ENCODE measurements around the gene SMAD7.
"Not testable (repeated sequence)": the region's sequence is repeated elsewhere in the genome, so short reads cannot be mapped to it uniquely, and the experiment has no call there.

Gene SMAD7

GRCh38 chr18:48884306-48884705 is 66.5 kb downstream of the SMAD7 start:
- H3K27ac Mint-ChIP-seq = no peak overlapping the region
- no peaks in the 10 kb centered on the region for H3K27me3 Mint-ChIP-seq
- H3K9me3 Mint-ChIP-seq = no peaks in the 10 kb centered on the region

DNA sequence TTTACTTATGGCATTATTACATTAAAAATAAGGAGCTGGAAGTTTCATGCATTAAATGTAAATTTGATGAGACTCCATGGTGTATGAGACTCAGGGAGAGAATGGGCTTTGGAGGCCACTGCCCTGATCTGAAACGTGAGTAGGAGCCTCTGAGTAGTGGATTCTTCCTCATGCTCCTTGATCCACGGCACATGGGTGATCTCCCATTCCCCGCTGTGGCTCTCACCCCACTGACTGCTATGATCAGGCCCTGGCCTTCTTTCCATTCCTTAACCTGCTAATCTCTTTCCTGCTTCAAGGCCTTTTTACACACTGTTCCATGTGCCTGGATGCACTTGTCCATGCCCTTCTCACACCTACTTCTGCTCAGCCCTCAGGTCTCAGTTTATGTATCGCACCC is 68.4 kb downstream of the SMAD7 start:
- no peak overlapping the region for H3K27ac Mint-ChIP-seq

More at GRCh38 chr18:48884306-48884705, 66.5 kb downstream of the SMAD7 start:
- no peak overlapping the region for H3K4me3 Mint-ChIP-seq
- ATAC-seq (ENCODE audit: low read depth) (no peak), DNase-seq (ENCODE audit: low spot score in 2 of 2) (no peak)
- H3K4me1 Mint-ChIP-seq = no peaks in the 10 kb centered on the region
- H3K36me3 Mint-ChIP-seq = no peaks in the 10 kb centered on the region

DNA sequence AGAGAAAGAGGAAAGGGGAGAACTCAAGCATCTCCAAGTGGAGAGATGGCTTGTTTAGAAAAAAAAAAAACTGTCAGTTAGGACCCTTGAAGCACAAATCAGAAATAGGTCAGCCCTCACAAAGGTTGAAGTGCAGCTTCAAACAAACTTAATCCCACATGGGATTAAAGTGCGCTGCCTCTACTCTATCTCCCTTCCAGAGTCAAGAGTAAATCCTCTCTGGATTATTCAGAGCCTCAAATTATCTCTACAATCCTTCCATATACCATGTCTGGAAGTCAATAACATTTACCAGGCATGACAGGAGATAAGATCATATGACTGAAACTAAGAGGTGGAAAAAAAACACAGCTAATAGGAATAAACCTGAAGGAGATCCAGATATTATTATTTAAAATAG is 69.8 kb downstream of the SMAD7 start:
- Mint-ChIP-seq H3K9me3 (no peaks in the 10 kb centered on the region), H3K4me1 (no peaks in the 10 kb centered on the region), H3K27ac (no peak overlapping the region), H3K36me3 (no peaks in the 10 kb centered on the region), H3K4me3 (no peak overlapping the region), H3K27me3 (peaks cover 4% of the 10 kb centered on the region)
- no peak for ATAC-seq (ENCODE audit: low read depth)
- DNase-seq (ENCODE audit: low spot score in 2 of 2) = no peak

More for the DNA sequence above, 68.4 kb downstream of the SMAD7 start:
- Mint-ChIP-seq H3K4me3 (no peak overlapping the region), H3K36me3 (no peaks in the 10 kb centered on the region), H3K9me3 (no peaks in the 10 kb centered on the region), H3K4me1 (no peaks in the 10 kb centered on the region), H3K27me3 (peaks cover 4% of the 10 kb centered on the region)
- ATAC-seq (ENCODE audit: low read depth) (no peak), DNase-seq (ENCODE audit: low spot score in 2 of 2) (no peak)

- no peak for ATAC-seq (ENCODE audit: low read depth)
- Mint-ChIP-seq H3K4me1 (no peaks in the 10 kb centered on the region), H3K9me3 (no peaks in the 10 kb centered on the region), H3K27me3 (peaks cover 4% of the 10 kb centered on the region), H3K4me3 (no peak overlapping the region), H3K36me3 (no peaks in the 10 kb centered on the region), H3K27ac (no peak overlapping the region)
- DNase-seq (ENCODE audit: low spot score in 2 of 2) = no peak
Observed at GRCh38 chr18:48879008-48879431, 71.7 kb downstream of the SMAD7 start.

GRCh38 chr18:48878471-48878870 is 72.3 kb downstream of the SMAD7 start:
- Mint-ChIP-seq H3K9me3 (no peaks in the 10 kb centered on the region), H3K27me3 (peaks cover 4% of the 10 kb centered on the region), H3K27ac (no peak overlapping the region), H3K4me1 (no peaks in the 10 kb centered on the region), H3K4me3 (no peak overlapping the region), H3K36me3 (no peaks in the 10 kb centered on the region)
- no peak for ATAC-seq (ENCODE audit: low read depth)
- DNase-seq (ENCODE audit: low spot score in 2 of 2) = no peak

GRCh38 chr18:48877941-48878340 is 72.8 kb downstream of the SMAD7 start:
- Mint-ChIP-seq H3K36me3 (no peaks in the 10 kb centered on the region), H3K27ac (no peak overlapping the region), H3K9me3 (no peaks in the 10 kb centered on the region), H3K4me1 (no peaks in the 10 kb centered on the region), H3K4me3 (no peak overlapping the region), H3K27me3 (peaks cover 4% of the 10 kb centered on the region)
- ATAC-seq (ENCODE audit: low read depth) (no peak), DNase-seq (ENCODE audit: low spot score in 2 of 2) (no peak)

- DNase-seq (ENCODE audit: low spot score in 2 of 2) = no peak
- Mint-ChIP-seq H3K9me3 (no peaks in the 10 kb centered on the region), H3K36me3 (no peaks in the 10 kb centered on the region), H3K4me3 (no peak overlapping the region), H3K27me3 (peaks cover 4% of the 10 kb centered on the region), H3K4me1 (no peaks in the 10 kb centered on the region), H3K27ac (no peak overlapping the region)
- no peak for ATAC-seq (ENCODE audit: low read depth)
Observed at GRCh38 chr18:48876590-48876989, 74.2 kb downstream of the SMAD7 start.

GRCh38 chr18:48875942-48876511 is 74.7 kb downstream of the SMAD7 start:
- Mint-ChIP-seq H3K27ac (no peak overlapping the region), H3K9me3 (no peaks in the 10 kb centered on the region)
- DNase-seq (ENCODE audit: low spot score in 2 of 2) = no peak

GRCh38 chr18:48875314-48875941 is 75.3 kb downstream of the SMAD7 start:
- Mint-ChIP-seq H3K27me3 (peaks cover 4% of the 10 kb centered on the region), H3K4me1 (peaks cover under 1% of the 10 kb centered on the region), H3K9me3 (no peaks in the 10 kb centered on the region), H3K27ac (no peak overlapping the region), H3K36me3 (no peaks in the 10 kb centered on the region), H3K4me3 (no peak overlapping the region)
- no peak for ATAC-seq (ENCODE audit: low read depth)
- DNase-seq (ENCODE audit: low spot score in 2 of 2) = no peak

More at GRCh38 chr18:48875942-48876511, 74.7 kb downstream of the SMAD7 start:
- H3K4me1 Mint-ChIP-seq = no peaks in the 10 kb centered on the region
- no peaks in the 10 kb centered on the region for H3K36me3 Mint-ChIP-seq
- H3K27me3 Mint-ChIP-seq = peaks cover 4% of the 10 kb centered on the region
- no peak for ATAC-seq (ENCODE audit: low read depth)
- H3K4me3 Mint-ChIP-seq = no peak overlapping the region

DNA sequence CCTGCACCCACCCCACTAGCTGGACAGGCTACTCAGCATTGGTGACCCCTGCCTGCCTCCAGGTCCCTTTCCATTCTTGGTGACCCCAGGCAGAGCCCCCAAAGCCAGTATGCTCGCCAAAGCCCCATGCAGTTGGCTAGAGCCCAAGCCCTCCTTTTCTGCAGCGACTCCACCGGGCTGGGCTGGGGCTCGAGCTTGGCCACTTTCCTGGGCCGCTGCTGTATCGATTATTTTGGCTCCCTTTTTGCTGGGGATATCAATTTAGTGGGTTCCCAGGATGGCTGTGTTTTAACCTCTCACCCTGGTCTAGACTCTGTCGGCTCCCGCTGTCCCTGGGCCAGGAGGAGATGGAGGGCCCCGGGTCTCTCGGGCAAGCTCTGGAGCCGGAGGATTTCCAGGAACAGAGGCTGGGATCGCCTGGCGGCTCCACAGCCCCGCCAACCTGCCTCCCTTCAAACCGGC is 76.0 kb downstream of the SMAD7 start:
- no peaks in the 10 kb centered on the region for H3K36me3 Mint-ChIP-seq
- H3K4me3 Mint-ChIP-seq = no peak overlapping the region
- H3K9me3 Mint-ChIP-seq = no peaks in the 10 kb centered on the region
- H3K27me3 Mint-ChIP-seq = peaks cover 4% of the 10 kb centered on the region
- ATAC-seq (ENCODE audit: low read depth) (no peak), DNase-seq (ENCODE audit: low spot score in 2 of 2) (no peak)
- H3K27ac Mint-ChIP-seq = no peak overlapping the region
- H3K4me1 Mint-ChIP-seq = peaks cover 2% of the 10 kb centered on the region

DNA sequence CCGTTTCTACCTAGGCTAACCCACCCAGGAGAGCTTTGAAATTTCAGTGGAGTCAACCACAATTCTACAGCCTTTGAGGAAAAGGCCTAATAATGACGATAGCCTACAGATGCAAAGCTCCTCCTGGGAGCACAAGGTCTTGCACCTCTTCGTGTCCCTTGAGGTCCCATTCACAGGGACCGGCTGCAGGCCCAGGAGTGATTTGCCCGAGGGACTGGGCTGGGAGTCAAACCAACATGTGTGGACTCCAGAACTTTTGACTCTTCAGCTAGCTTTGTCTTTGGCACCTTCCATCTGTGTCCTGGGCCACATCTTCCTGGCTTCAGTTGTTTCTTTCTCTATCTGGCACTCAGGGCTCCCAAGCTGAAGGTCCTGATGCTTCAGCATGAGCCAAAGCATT is 76.5 kb downstream of the SMAD7 start:
- ATAC-seq (ENCODE audit: low read depth) = no peak
- Mint-ChIP-seq H3K4me1 (peaks cover 5% of the 10 kb centered on the region), H3K9me3 (no peaks in the 10 kb centered on the region), H3K4me3 (no peak overlapping the region), H3K27me3 (peaks cover 4% of the 10 kb centered on the region), H3K27ac (no peak overlapping the region), H3K36me3 (no peaks in the 10 kb centered on the region)
- no peak for DNase-seq (ENCODE audit: low spot score in 2 of 2)

DNA sequence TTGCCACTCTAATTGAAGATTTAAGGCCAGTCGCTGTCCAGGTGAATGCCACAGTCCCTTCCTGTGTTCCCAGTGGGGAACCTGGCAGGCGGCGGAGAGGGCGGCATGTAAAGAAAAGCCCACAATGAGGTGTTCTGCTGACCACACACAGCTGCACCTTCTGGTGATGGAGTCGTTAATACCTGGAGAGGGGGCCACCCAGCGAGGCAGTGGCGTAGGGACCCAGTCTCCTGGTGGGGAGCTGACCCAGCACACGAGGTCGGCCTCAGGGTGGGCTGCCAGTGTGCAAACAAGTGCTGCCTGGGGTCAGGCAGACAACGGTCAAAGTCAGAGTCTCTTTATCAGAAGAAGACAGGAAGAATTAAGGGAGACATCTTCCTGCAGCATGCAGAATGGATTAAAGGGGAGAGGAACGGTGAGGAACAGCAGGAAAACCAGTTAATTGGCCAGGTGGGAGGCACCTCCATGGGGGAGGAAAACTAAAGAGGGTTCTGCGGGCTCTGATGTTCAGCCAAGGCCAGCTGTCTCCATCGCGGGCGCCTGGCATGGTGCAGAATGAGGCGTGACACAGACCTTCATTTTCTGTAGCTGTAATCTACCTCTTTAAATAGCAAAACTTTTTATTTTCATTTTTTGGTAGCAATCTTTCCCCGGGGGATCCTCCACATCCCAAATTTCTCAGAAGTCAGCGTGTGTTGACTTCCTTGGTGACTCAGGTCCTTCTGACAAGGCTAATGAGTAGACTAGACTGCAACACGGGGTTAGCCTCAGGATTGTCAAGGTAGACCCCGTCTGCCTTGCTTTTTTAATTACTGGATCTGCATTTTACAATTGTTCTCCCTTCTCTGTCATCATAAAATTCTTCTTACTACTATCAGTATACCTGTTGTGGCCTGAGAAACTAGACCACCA is 78.3 kb downstream of the SMAD7 start:
- no peak for DNase-seq (ENCODE audit: low spot score in 2 of 2)
- Mint-ChIP-seq H3K27ac (peak overlapping the region; percentile 64), H3K27me3 (no peaks in the 10 kb centered on the region), H3K4me1 (peaks cover 17% of the 10 kb centered on the region), H3K36me3 (no peaks in the 10 kb centered on the region), H3K4me3 (no peak overlapping the region), H3K9me3 (no peaks in the 10 kb centered on the region)
- ATAC-seq (ENCODE audit: low read depth) = no peak

DNA sequence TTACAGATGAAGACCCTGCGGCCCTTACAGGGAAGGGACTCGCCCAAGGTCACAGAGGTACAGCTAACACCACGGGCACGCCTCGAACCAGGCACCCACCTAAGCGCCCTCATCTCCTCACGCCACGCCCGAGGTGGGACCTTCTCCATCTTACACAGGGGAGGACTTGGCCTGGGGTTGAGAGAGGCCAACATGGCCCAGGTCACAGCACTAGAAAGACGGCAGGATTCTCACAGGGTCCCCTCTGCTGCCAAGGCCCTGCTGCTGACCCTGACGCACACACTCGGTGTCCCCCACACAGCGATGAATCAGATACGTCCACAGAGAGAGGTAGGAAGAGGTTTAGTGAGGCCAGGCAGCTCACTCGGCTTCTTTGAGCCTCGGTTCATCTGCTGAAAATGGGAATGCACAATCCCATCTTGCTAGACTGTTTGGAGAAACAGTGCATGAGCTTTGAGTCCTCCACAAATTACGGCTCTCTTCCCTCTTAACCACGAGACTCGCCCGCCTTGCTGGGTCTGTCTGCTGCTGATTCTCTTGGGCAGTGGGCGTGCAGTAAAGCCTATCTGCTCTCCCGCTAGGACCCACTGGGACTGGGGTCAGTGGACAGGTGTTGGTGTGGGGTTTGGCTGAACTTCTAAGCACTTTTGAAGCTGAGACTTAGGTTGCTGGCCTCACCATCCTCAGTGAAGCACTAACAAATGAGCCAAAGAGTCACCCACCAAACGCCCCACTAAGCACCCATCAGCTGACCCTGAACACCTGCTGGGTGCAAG is 79.2 kb downstream of the SMAD7 start:
- Mint-ChIP-seq H3K27ac (no peak overlapping the region), H3K9me3 (no peaks in the 10 kb centered on the region)

GRCh38 chr18:48870926-48871325 is 79.8 kb downstream of the SMAD7 start:
- ATAC-seq (ENCODE audit: low read depth); H3K27ac Mint-ChIP-seq; H3K36me3 Mint-ChIP-seq; DNase-seq (ENCODE audit: low spot score in 2 of 2); H3K27me3 Mint-ChIP-seq; H3K4me3 Mint-ChIP-seq; H3K9me3 Mint-ChIP-seq: not testable (repeated sequence)
- H3K4me1 Mint-ChIP-seq = peaks cover 17% of the 10 kb centered on the region

More for the DNA sequence above, 79.2 kb downstream of the SMAD7 start:
- Mint-ChIP-seq H3K27me3 (no peaks in the 10 kb centered on the region), H3K36me3 (no peaks in the 10 kb centered on the region), H3K4me3 (no peak overlapping the region), H3K4me1 (peaks cover 17% of the 10 kb centered on the region)
- DNase-seq (ENCODE audit: low spot score in 2 of 2) = no peak
- no peak for ATAC-seq (ENCODE audit: low read depth)

Measured in memory B cell (primary cell).